CD4-positive, alpha-beta T cell treated with Interleukin-21 for 1 hour (primary cell): Measurements from ENCODE around the gene ABCF1.
A peak's percentile ranks its signal among the peaks of the same experiment; 100 is the strongest.
"Not testable (repeated sequence)": the region's sequence is repeated elsewhere in the genome, so short reads cannot be mapped to it uniquely, and the experiment has no call there.

ENCODE experiments used
- DNase-seq: peaks from one replicate; pipeline ENCODE4 v3.0.0-alpha.2; 2020

Gene ABCF1

DNA sequence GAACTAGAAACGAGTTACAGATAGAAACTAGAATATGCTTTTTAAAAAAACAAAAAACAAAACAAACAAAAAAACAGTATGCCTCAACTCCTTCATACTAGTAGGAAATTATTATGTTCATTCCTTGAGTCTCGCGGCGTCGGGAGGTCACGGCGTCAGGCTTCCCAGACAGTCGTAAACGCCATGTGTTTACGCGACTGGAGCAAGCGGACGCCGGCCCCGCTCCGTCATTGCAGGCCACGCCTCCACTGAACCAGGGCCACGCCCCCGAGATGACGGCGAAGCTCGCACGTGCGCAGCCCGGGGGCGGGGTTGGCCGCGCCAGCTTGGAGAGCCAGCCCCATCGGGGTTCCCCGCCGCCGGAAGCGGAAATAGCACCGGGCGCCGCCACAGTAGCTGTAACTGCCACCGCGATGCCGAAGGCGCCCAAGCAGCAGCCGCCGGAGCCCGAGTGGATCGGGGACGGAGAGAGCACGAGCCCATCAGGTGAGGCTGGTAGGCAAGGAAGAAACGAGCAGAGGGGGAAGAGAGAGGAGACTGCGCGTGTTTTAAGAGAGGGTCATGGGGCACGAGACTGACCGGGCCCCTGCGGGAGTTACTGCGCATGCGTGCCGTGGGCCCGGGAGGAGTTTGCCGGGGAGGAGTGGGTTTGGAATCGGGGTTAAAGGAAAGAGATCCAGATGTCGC lies at the start of gene ABCF1:
Gene ABCF1 (plus strand): TSS at position 368 of the 687 bp plus-strand sequence. CDS start 46 bp downstream, at position 414.
- DNase-seq = peak; percentile 99

DNA sequence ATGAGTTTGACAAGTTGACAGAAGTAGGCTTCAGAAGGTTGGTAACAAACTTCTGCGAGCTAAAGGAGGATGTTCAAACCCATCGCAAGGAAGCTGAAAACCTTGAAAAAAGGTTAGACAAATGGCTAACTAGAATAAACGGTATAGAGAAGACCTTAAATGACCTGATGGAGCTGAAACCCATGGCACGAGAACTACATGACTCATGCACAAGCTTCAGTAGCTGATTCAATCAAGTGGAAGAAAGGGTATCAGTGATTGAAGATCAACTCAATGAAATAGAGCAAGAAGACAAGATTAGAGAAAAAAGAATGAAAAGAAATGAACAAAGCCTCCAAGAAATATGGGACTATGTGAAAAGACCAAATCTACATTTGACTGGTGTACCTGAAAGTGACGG lies 49.3 kb upstream of the ABCF1 start:
- not testable (repeated sequence) for DNase-seq

DNA sequence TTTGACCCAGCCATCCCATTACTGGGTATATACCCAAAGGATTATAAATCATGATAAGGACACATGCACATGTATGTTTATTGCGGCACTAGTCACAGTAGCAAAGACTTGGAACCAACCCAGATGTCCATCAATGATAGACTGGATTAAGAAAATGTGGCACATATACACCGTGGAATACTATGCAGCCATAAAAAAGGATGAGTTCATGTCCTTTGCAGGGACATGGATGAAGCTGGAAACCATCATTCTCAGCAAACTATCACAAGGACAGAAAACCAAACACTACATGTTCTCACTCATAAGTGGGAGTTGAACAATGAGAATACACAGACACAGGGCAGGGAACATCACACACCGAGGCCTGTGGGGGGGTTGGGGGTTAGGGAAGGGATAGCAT lies 44.8 kb upstream of the ABCF1 start:
- DNase-seq = not testable (repeated sequence)

DNA sequence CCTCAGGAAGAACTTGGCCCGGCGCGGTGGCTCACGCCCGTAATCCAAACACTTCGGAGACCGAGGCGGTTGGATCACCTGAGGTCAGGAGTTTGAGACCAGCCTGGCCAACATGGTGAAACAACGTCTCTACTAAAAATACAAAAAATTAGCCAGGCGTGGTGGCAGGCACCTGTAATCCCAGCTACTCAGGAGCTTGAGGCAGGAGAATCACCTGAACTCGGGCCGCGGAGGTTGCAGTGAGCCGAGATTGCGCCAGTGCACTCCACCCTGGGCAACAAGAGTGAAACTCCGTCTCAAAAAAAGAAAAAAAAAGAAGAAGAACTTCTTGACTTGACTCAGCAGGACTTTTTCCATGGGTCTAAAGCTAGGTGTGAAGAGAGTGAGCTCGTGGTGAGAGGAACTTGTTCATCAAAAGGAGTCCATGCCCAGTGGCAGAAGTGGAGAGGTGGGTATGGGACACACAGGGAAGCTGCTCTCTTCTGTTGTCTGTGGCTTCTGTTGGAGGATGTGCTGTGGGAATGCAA lies 41.8 kb upstream of the ABCF1 start:
- DNase-seq = peak; percentile 43

DNA sequence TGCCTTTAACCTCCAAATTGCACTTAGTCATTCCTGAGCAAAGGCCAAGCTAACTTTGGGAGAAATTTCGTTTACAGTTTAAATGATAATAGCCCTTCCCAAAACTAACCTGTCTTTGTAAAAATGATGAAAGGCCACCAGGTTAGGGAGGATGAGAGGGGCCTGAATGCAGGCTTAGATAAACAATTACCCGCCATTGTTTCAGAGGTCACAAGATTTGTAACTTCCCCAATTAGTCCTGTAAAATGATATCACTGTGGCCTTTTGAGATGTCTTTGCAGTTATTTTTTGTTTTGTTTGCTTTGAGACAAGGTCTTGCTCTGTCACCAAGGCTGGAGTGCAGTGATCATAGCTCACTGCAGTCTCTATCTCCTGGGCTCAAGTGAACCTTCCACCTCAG lies 41.2 kb upstream of the ABCF1 start:
- DNase-seq = no peak

DNA sequence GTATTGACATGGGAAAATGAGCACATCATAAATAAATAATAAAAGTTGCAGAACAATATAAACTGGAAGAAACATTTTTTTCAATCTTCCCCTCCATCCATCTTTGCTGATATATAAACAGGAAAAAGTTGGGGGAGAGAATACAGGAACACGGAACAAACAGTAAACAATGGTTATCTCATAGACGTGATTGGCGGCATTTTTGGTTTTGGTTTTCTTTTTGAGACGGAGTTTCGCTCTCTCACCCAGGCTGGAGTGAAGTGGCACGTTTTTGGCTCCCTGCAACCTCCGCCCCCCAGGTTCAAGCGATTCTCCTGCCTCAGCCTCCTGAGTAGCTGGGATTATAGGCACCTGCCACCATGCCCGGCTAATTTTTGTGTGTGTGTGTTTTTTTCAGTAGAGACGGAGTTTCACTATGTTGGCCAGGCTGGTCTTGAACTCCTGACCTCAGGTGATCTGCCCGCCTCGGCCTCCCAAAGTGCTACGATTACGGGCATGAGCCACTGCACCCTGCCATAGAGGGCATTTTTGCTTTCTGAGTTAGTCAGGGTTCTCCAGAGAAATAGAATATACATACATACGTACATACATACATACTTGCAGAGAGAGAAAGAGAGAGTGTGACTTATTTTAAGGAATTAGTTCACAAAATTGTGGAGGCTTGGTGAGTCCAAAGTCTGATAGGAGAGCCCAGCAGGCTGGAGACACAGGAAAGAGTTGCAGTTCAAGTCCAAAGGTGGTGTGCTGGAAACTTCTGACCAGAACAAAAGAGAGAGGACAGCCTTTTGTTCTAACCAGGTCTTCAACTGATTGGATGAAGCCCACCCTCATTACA lies 37.6 kb upstream of the ABCF1 start:
- peak; percentile 60 for DNase-seq

DNA sequence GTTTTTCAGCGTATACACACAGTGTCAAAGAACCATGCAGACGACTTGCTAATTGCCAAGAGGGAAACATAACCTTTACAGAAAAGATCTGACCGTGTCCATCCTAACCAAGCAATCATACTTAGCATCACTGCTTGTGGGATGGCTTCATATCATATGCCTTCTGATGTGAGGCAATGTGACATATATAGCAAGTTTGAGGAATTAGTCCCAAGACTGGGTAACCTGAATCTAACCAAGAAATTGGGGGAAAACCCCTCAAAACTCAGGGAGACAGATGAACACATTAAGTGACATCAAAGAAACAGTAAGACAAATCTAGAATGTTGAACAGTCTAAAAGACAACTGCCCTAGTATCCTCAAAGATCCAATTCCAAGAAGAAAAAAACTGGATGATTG lies 33.3 kb upstream of the ABCF1 start:
- no peak for DNase-seq

DNA sequence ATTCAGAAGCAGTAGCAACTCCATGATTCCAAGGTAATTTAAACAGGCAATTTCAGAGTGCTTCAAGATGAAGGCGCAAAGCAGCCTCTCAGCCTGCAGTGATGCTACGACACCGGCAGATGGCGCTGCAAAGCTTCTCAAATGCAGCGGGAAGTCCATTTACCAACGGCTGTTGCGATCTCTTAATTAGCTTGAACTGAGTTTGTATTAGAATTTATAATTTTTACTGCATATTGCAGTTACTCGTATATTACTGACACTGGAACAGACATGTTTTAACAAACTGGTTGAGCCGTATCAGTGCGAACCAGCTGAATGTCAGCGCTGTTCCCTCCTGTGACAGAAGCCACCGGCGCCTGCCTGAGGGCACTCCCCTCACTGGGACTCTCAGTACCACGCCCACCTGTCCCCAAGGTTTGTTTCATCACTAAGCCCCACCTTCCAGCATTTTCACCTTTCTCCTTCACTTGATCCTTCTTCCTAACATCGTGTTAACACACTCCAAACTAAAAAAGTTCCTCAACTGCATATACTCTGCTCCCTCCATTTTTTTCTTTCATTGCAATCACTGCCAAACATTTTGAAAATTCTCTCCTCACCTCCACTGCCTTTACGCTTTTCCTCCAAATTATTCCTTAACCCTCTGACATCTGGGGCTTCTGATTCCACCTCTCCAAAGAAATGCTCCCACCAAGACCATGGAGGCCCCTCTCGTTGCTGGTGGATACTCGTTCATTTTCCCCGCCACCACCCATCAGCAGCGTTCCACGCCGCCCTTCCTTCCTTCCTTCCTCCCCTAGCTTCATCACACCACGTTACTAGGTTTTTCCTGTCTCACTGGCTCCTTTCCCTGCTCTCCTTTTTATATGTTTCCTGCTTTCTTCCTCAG lies 29.5 kb upstream of the ABCF1 start:
- peak; percentile 86 for DNase-seq

DNA sequence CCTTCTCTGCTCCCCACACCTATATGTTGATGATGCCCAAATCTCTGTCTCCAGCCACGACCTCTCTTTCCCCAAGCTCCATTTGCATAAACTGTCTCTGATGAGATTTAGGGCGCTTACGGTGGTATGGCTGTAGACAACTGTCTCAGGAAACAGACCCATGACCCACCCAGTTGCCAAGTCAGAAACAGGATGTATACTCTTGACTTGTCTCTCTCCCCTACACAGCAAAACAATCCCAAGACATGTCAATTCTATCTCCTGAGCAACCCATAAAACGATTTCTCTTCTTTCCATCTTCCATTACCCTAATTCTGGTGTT lies 28.9 kb upstream of the ABCF1 start:
- DNase-seq = peak; percentile 59

DNA sequence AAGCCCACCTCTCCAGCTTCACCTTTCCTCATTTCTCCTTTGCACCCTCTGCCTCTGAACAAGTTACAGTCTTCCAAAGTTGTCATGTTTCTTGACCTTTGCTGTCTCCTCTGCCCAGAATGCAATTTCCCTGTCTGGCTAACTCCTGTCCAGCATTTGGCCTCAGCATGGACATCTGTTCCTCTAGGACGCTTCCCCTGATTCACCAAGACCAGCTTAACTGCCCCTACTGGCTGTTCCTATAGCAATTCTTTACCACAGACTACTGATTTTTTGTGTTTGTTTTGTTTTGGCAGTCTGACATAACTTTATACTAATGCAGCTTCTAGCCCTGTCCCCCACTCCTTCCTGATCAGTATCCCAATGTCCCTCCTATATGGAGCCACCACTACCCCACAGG lies 28.3 kb upstream of the ABCF1 start:
- no peak for DNase-seq

DNA sequence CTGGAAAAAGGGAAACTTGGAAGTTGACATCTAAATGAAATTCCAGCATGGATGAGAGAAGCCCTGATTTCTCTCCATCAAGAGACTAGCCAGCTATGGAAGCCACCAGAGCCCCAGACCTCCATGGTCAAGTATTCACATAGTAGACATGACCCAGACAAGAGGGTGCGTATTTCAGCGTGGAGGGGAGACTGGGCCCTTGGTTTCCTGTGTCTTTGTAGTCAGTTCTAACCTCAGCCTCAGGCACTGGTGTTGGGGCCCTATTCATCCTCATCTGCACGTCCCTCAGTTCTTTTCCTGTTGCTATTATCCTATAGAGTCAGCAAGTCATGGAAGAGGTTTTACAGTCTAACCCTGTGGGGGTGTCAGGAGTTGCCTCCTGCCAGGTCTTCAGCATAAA lies 27.4 kb upstream of the ABCF1 start:
- peak; percentile 51 for DNase-seq

DNA sequence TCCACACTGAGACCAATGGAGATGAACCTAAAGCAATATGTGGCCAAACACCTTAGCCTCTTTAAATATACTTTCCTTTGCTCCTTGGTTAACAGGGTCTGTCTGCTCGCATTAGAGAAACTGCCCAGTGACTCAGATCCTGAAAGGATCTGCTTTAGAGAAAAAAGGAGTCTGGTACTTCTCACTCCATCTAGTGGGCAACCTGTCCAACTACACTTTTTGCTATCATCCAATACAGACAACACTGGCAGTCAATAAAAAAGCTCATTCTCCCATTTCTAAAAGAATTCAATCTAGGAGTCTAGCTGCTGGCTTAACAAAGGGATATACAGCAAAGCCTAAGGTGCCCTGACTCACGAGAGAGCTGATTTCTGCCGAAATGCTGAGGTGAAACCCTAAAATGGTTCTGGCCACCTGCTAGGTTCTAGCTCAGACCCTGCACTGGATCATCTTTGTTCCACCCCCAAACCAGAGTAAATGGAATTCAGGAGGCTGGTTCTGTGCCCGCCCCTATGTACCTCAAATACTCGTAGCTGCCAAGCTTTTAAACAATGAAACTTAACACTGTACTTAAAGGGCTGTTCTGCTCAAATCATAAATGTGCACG lies 26.5 kb upstream of the ABCF1 start:
- peak; percentile 72 for DNase-seq

DNA sequence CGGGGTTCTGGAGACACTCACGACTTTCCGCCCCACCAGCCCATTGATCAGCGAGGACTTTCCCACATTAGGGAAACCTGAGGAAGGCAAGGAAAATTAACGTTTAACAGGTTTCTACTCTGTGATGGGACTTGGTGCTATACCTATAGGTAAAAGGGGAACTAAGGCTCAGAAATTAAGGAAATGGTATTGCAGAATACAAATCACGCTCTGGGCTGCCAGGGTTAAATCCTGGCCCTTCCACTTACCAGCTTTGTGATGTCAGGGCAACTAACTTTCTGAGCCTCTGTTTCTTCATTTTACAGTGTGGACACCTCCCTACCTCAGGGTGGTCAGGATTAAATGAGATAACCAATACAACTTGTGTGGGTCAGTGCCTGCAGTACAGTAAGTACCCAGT lies 23.8 kb upstream of the ABCF1 start:
- no peak for DNase-seq

DNA sequence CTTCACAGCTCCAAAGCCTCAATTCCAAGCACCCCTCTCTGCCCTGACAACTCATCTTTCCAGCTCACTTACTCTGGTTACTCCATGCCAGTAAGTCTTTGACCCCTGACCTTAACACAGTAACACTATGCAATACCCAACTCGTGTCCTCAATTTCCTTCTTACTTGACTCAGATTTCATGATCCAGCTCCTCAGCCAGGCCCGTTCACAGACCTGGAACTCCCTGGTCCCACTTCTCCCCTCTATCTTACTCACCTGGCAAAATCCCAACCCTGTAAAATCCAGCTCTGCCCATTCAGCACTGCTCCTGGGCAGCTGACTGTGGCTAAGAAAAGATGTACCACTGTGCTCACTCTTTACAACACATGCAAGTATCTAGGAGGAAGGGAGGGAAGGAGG lies 22.9 kb upstream of the ABCF1 start:
- no peak for DNase-seq

DNA sequence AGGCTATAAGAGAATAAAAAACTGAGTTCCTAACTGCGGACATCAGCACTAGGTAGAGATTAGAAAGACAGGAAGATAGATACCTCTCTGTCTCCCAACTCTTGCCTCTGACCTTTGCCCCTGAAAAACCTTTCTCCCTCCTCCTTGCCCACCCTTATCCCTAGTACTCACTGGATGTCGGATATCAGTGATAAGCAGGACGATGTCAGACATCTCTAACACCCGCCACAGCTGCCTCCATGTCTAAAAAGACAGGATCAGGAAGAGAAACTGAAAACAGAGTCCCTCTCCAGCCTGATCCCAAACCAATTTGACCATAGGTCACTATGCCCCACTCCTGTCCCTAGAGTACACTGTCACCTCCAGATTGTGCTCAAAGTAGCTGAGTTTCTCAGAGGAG lies 16.8 kb upstream of the ABCF1 start:
- no peak for DNase-seq

DNA sequence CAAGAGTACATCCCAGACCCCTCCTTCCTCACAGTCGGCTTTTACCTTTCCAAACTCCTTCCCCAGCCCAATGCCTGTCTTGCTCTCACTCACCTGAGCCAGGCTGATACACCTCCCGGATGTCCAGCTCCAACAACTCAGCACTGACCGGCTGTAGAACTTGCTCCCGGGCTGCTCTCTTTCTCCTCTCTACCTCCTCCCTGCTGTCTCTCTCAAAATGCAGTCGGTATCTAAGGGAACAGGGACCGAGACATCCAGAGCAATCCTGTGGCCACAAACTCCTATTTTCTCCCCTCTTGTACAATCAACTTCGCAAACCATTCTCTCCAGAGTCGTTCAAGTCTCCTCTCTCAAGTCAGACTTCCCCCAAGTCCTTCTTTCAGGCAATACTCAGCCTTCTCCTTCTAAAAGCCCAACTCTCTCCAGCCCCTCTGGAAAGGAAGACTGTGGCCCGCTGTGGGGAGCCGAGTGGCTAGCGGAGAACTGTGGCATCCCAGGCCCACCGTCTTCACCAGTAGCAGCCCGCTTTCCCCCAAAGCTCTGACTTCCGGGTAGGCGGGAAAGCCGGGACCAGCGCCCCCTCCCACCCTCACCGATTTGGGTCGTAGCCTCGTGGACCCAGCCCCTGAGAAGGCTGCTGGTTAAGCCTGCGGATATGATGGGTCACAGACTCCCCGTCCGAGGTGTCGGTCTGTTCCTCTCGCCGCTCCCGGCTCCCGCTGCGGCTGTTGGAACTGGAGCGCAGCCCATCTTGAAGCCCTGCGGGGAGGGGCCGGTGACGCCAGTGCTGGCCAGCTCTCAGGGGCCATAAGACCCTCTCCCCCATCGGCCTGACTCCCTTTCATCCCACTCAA lies 16.1 kb upstream of the ABCF1 start:
- no peak for DNase-seq

DNA sequence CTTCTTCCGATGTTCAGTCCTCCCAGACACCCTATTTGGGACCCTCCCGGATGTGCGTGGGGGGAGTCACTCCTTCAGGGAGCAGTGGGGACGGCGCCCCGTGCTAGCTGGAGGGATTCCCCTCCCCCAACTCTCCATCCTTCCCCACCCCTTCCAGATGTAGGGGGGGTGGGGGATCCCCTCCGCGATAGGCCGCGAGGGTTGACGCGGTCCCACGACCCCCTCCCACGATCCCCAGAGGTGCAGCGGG lies 15.5 kb upstream of the ABCF1 start:
- no peak for DNase-seq

DNA sequence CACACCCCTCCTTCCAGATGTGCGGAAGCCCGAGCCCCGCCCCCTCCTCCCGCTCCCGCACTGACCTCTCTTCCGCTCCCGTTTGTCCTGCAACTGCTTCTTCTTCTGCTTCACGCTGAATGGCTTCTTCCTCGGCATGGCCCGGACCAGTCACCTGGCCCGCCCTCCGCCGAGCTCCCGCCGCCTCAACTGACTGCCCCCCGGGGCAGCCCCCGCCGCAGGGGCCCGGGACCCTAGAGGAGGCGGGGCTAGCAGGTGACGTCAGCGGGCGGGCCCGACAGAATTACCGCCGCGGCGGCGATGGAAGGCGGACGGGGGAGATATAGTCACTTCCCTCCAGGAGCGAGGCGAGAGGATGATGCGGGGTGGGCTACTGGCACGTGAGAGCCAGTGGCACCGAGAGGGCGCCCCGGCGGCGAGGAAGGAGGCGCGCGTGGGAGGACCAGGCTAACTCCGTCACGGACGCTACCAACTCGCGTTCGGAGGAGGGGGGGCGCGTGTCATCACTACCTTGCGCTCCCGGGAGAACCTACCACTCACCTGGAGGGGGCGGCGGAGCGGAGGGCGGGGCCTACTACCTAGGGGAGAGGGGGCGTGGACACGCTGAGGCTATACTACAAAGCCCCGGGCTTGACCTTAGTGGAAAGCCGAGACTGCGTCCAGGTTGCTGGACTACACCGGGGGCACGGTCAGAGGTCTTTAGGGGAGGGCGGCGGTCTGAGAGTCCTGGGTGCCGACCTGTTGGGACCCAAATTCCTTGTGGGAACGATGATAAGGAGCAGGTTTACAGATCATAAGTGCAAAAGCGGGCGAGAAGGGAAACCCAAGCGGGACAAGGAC lies 15.0 kb upstream of the ABCF1 start, which contains the start of gene GNL1:
Gene GNL1 (minus strand): TSS at position 424 of the 840 bp plus-strand sequence. CDS start 286 bp downstream, at position 138.
- DNase-seq = peak; percentile 98

DNA sequence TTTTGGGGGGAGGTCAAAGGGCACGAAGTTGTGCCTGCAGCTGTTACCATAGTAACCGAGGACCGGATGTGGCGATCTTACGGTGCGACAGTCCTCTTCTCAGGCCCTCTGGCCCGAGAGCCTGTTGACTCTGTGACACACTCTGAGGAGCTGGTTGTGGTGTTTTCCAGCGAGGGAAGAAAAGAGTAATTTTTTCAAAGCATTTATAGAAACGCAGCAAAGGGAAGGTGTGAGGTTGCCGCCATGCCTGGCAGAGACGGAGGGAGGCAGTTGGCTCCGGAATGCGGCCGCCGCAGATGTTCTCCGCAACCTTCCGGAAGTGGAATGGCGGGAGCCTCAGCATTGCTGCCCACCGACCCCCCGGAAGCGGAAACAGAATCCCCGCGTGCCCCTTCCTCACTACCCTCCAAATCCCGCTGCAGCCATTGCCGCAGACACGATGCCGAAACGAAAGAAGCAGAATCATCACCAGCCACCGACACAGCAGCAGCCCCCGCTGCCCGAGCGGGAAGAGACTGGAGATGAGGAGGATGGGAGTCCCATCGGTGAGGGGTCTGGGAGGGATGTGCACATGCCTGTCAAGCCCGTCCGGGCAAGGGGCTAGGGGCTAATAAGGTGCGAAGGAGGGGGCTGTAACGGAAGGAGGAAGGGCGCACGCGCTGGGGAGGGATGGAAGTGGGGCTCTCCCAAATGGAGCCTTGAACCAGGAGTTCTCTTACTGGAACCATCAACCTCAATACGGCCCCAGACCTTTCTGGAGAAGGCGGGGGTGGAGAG lies 14.1 kb upstream of the ABCF1 start, which contains the start of gene PRR3:
Gene PRR3 (plus strand): TSS at position 390 of the 777 bp plus-strand sequence. CDS start 50 bp downstream, at position 440.
- DNase-seq = peak; percentile 93

DNA sequence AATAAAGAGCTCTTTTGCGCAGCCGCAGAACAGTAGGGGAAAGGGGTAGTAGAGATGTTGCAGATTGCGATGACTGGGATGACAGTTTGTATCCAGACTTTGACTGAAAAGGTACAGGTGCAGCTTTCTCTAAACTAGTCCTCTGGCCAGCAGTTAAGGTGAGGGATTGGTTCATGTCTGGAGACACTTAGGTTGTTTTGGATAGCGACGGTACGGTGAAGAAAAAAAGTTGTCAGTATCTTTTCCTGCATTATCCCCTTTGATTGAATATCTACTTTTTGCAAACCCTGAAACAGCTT lies 13.6 kb upstream of the ABCF1 start:
- DNase-seq = peak; percentile 68
